Ascending aorta (tissue), 2 donors: ENCODE results near the gene TTC21A. TPM values are rescaled to one million over a fixed set of nuclear protein-coding genes. Genes with fewer than 3 reads are reported as not detected.

ENCODE experiments used
- DNase-seq, 2 donors: peaks; one replicate each; pipeline ENCODE4 v3.0.0-alpha.2; 2019; ENCODE audit warnings: low spot score in 2 of 2
- H3K27ac ChIP-seq, 2 donors: fragments of 200-600 bp; sonication (generic); one replicate each; pipeline ENCODE4 v1.5.1; 2016 to 2017; ENCODE audit warnings: mild to moderate bottlenecking in 1 of 2
- H3K27me3 ChIP-seq: fragments of 200-600 bp; sonication (generic); one replicate; pipeline ENCODE4 v1.5.1; 2017
- H3K36me3 ChIP-seq, 2 donors: fragments of 200-600 bp; sonication (generic); one replicate each; pipeline ENCODE4 v1.5.1; 2016
- H3K4me1 ChIP-seq, 2 donors: fragments of 200-600 bp; sonication (generic); one replicate each; pipeline ENCODE4 v1.5.1; 2016 to 2017; ENCODE audit warnings: mild to moderate bottlenecking in 1 of 2
- H3K4me3 ChIP-seq, 2 donors: fragments of 200-600 bp; sonication (generic); one replicate each; pipeline ENCODE4 v1.5.1; 2016 to 2017; ENCODE audit warnings: mild to moderate bottlenecking in 1 of 2
- H3K9me3 ChIP-seq, 2 donors: fragments of 200-600 bp; sonication (generic); one replicate each; pipeline ENCODE4 v1.5.1; 2016
- intact Hi-C: fragments of 100-400 bp; cut with DNase I; formaldehyde crosslinking; loops from one replicate; pipeline ENCODE4 v1.15.1; 2023
- total RNA-seq: library from RNA; depleted of rRNA; stranded (reverse); fragments of >200 nt; gene quantifications from one replicate; pipeline ENCODE4 v1.1.0, GENCODE V29; 2016
- TF ChIP-seq, protein P1 (sequence below), 3 experiments: fragments of 200-600 bp in 2 of 3; fragments of 450-650 bp in 1 of 3; sonication (generic) in 2 of 3; IDR thresholded peaks; one replicate each; pipeline ENCODE4 v1.5.1; 2016 to 2019; ENCODE audit warnings: antibody characterized with exemption in 3 of 3, mild to moderate bottlenecking in 1 of 3, moderate library complexity in 1 of 3

The TTC21A gene
- total RNA-seq, 1 donor from 2014 or later: 0.43 TPM

GRCh38 chr3:39121621-39122020, 14.1 kb downstream of the TTC21A start:
- H3K36me3 ChIP-seq: peaks cover 4 to 23% of the 10 kb centered on the region in 2 donors
- no peak overlapping the region for H3K27ac ChIP-seq
- no peaks in the 10 kb centered on the region for H3K27me3 ChIP-seq
- no peak overlapping the region for H3K4me3 ChIP-seq
- intact Hi-C loops: no loop called here
- H3K4me1 ChIP-seq: peaks cover 0 to 8% of the 10 kb centered on the region in 2 donors
- no peak for DNase-seq
- TF ChIP-seq, protein P1, sequence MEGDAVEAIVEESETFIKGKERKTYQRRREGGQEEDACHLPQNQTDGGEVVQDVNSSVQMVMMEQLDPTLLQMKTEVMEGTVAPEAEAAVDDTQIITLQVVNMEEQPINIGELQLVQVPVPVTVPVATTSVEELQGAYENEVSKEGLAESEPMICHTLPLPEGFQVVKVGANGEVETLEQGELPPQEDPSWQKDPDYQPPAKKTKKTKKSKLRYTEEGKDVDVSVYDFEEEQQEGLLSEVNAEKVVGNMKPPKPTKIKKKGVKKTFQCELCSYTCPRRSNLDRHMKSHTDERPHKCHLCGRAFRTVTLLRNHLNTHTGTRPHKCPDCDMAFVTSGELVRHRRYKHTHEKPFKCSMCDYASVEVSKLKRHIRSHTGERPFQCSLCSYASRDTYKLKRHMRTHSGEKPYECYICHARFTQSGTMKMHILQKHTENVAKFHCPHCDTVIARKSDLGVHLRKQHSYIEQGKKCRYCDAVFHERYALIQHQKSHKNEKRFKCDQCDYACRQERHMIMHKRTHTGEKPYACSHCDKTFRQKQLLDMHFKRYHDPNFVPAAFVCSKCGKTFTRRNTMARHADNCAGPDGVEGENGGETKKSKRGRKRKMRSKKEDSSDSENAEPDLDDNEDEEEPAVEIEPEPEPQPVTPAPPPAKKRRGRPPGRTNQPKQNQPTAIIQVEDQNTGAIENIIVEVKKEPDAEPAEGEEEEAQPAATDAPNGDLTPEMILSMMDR (IDR thresholded peaks at IDR 0.05): no peak
- H3K9me3 ChIP-seq: no peaks in the 10 kb centered on the region

- Histone ChIP-seq H3K4me1 (peaks cover 0 to 8% of the 10 kb centered on the region in 2 donors), H3K4me3 (no peak overlapping the region), H3K36me3 (peaks cover 4 to 21% of the 10 kb centered on the region in 2 donors), H3K27me3 (no peaks in the 10 kb centered on the region), H3K27ac (no peak overlapping the region), H3K9me3 (no peaks in the 10 kb centered on the region)
- intact Hi-C loops: no loop called here
- TF ChIP-seq, protein P1 (IDR thresholded peaks at IDR 0.05): no peak
- DNase-seq: no peak
Measured at GRCh38 chr3:39122813-39123212, 15.3 kb downstream of the TTC21A start.

DNA sequence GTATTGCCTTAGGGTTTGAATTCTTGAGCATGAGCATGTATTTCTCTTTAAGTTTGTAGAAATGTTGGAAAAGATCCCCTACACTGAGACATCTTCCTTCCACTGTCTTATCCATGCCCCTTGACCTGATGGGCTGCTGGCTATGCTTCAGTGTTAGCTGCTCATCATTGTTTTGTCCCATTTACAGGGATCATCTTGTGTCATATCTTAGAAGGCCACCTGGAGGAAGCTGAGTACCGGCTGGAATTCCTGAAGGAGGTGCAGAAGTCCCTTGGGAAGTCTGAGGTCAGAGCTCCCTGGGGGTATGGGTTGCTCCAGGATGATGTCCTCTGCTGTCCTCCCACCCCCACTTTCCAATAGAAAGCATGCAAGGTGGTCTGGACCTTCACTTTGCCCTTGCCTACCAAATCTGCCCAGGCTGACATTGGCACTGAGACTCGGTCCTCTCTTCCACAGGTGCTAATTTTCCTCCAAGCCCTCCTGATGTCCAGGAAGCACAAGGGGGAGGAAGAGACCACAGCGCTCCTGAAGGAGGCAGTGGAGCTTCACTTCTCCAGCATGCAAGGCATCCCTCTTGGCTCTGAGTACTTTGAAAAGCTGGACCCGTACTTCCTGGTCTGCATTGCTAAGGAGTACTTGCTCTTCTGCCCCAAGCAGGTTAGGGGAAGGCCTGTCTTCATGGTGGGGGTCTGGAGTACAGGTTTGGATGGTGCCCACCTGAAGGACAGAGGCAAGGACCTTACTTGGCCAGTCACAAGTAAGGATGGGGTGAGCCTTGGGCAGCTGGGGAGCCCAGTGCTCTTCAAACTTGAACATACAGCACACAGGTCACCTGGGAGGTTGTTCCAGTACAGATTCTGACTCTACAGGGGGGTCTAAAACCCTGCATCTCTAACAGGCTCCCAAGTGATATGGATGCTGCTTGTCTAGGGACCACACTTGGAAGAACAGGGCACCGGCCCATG, 17.7 kb downstream of the TTC21A start:
- no peaks in the 10 kb centered on the region for H3K9me3 ChIP-seq
- H3K4me3 ChIP-seq: no peak overlapping the region
- peaks cover 0 to 8% of the 10 kb centered on the region in 2 donors for H3K4me1 ChIP-seq
- no peak for DNase-seq
- no peaks in the 10 kb centered on the region for H3K27me3 ChIP-seq
- intact Hi-C loops: no loop called here
- TF ChIP-seq, protein P1 (IDR thresholded peaks at IDR 0.05): peak; percentile 29 to 52 (median 46)
- peak overlapping the region in 1 of 2 donors; percentile 6 for H3K27ac ChIP-seq
- H3K36me3 ChIP-seq: no peaks in the 10 kb centered on the region

- TF ChIP-seq, protein P1 (IDR thresholded peaks at IDR 0.05): no peak
- H3K4me1 ChIP-seq: peaks cover 0 to 8% of the 10 kb centered on the region in 2 donors
- intact Hi-C loops: loop anchor here (1.0 kb wide), 1 partner anchor 162 kb away; no protein-coding TSS in a partner anchor
- no peak overlapping the region for H3K4me3 ChIP-seq
- no peaks in the 10 kb centered on the region for H3K27me3 ChIP-seq
- no peaks in the 10 kb centered on the region for H3K9me3 ChIP-seq
- H3K36me3 ChIP-seq: no peaks in the 10 kb centered on the region
- no peak for DNase-seq
- H3K27ac ChIP-seq: peak overlapping the region in 1 of 2 donors; percentile 6
Measured at GRCh38 chr3:39125841-39126500, 18.5 kb downstream of the TTC21A start.

- DNase-seq: no peak
- TF ChIP-seq, protein P1 (IDR thresholded peaks at IDR 0.05): peak; percentile 41 to 67 (median 57)
- no peak overlapping the region for H3K4me3 ChIP-seq
- intact Hi-C loops: loop anchor here (1.0 kb wide), 1 partner anchor 162 kb away; no protein-coding TSS in a partner anchor
- H3K4me1 ChIP-seq: peaks cover 0 to 8% of the 10 kb centered on the region in 2 donors
- H3K27ac ChIP-seq: no peak overlapping the region
- no peaks in the 10 kb centered on the region for H3K36me3 ChIP-seq
- no peaks in the 10 kb centered on the region for H3K9me3 ChIP-seq
- no peaks in the 10 kb centered on the region for H3K27me3 ChIP-seq
Measured at GRCh38 chr3:39126532-39127071, 19.1 kb downstream of the TTC21A start.
